NCI-H1105 treated with DMSO at 0.1 percent for 48 hours (cell line): ENCODE data around the gene RPL36AL.

Source experiments
- DNase-seq: peaks from one replicate; lab custom pipeline; 2025; lab: John Stamatoyannopoulos, UW

Gene RPL36AL

GRCh38 chr14:49581209-49582112 lies 39.0 kb downstream of the RPL36AL start:
- no peak for DNase-seq

GRCh38 chr14:49579841-49580240 lies 40.6 kb downstream of the RPL36AL start:
- DNase-seq: no peak

- no peak for DNase-seq
Measured at GRCh38 chr14:49578141-49578540, 42.3 kb downstream of the RPL36AL start.

- no peak for DNase-seq
Measured at GRCh38 chr14:49574038-49574437, 46.4 kb downstream of the RPL36AL start.

GRCh38 chr14:49569281-49569680 lies 51.1 kb downstream of the RPL36AL start:
- DNase-seq: no peak
